GM18868 (cell line): ENCODE results near the gene EVI5L.
"Not testable (repeated sequence)": the region's sequence is repeated elsewhere in the genome, so short reads cannot be mapped to it uniquely, and the experiment has no call there.

ENCODE experiments used
- ATAC-seq: cut with Tn5 transposase; IDR thresholded peaks from one replicate; pipeline ENCODE4 v1.9.1; 2021; ENCODE audit warnings: mild to moderate bottlenecking, moderate library complexity; ENCODE audit not compliant: unreplicated experiment

Gene EVI5L

DNA sequence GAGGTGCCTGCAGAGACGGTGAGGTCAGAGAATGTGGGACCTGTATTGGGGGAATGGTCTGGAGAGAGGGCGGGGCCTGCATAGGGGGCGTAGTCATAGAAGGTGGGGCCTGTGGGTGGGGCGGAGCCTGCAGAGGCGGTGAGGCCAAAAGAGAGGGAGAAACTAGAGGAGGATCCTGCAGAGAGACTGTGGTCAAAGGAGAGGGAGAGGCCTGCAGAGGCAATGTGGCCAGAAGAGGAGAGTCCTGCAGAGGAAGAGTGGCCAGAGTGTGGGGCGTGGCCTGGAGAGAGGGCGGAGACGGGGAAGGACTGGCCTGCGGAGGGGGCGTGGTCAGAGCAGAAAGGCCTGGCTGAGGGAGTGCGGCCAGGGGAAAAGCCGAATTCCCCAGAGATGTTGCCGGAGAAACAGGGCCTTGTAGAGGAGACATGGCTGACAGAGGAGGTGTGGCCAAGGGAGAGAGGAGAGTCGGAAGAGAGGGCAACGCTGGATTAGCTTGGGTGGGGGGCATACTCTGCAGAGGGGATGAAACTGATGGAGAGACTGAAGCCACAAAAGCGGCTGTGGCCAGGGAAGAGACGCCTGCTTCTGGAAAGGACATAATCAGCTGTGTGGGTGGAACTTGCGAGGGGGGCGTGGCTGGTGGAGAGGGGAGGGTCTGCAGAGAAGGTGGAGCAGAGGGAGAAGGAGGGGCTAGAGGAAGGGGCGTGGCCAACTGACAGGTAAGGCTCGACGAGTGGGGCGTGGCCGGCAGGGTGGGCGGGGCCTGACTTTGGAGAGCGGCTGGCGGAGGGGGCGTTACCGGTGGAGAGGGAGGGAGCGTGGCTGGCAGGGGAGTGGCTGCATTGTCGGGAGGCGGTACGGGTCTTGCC lies 41.7 kb downstream of the EVI5L start:
- no peak for ATAC-seq

DNA sequence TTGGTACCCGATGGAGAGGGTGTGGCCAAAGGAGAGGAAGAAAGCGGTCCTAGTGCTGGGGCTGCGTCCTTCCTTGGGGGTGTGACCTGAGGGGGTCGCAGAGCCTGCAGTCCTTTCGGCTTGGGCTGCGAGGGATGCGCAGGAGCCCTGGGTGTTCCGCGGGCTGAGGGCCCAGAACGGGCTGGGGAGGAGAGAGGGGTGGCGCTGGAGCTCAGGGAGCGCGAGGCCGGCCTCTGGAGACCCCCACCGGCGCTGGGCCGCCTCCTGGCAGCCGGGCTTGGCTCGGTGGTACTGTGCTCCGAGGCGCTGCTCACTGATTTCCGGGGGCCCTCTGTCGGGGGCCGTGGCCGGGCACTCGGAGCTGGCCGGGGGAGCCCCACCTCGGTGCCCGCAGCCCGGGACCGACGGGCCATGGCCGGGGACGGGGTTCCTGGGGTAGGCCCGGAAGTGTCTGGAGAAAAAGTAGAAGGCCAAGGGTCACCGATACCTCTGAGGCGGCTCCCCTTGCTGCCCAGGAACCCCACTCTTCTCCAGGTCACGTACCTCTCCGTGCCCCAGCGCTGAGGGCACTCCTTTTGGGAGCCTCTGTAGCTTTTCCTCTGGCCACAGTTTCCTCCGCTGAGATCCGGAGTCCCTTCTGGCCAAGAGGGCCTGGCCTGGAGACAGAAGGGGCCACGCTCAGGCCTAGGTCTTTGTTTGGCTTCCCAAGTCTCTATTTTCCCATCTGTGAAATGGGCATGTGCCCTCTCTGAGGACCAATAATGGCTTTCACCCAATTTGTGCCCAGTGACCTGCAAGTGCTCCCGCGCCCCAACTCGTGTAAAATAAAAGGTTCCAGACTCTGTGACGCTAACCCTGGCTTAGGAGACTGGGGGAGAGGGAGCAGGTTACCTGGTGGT lies 42.5 kb downstream of the EVI5L start:
- ATAC-seq = no peak

DNA sequence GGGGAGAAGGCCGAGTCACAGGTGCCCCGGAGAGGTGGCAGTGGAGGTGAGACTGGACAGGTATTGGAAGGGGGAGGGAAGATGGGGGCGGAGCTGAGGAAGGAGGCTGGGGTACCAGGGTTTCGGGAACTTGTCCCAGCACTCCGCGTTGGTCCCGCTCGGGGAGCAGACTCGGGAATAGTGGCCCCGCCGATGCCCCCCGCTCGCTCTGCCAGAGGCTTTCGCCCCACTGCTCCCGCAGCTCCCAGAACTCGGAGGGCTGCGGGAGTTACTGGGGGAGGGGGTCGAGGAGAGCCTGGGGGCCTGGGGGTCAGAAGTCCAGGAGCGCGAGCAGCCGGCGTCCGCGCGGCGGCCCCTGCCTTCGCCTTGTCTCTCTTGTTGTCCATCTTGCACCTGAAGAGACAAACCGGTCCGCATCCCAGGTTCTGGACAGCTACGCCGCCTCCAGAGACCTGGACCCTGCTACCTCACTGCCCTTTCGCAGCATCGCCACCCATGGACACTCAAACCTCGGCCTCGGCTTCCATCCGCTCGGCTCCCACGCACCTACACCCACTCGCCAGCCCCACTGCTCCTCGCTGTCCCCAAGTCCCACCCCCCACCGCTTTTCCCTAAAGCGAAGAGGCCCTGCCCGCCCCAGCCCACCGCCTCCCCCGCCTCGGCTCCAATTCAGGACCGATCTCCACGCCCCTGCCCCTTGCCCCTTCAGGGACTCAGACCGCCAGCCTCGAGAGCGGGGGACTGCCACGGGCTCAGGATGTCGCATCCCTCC lies 43.5 kb downstream of the EVI5L start:
- no peak for ATAC-seq

DNA sequence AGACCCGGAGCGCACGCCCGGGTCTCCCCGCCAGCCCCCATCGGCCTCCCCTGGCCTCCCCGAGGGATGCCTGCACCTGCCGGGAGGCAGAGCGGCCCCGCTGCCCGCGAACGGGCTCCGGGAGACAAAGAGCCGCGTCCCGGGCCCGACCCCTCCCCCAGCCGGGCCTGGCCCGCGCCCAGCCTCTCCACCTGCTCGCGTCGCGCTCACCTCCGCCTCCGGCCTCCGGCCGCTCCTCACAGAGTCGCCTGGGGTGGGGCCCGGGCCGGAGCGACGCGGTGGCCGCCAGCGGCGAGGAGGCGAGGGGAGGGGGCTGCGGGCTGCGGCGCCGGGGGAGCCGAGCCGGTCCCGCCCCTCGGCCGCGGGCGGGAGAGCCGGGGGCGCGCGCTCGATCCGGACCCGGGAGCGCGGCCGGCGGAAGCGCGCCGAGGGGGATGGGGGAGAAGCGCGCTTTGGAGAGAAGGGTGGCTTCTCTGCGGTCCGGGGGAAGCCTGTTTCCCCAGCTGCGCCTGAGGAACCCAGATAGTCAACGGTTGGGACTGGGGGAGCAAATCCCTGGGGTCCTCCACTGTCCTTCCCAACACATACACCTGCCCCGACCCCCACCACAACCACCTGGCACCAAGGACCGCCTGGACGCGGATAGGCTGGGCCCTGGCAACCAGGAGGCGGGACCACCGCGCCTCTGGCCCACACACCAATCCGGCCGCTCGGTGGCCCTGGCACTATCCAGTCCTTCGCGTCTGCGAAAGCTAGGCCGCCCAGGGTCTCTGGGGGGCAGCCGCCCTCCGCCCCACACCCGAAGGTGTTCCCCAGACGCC lies 44.3 kb downstream of the EVI5L start, which contains the start of gene PRR36:
Gene PRR36, minus strand, starts transcription at position 315 of the 821 bp plus-strand sequence. CDS start 701 bp downstream, outside the sequence.
- ATAC-seq = no peak

DNA sequence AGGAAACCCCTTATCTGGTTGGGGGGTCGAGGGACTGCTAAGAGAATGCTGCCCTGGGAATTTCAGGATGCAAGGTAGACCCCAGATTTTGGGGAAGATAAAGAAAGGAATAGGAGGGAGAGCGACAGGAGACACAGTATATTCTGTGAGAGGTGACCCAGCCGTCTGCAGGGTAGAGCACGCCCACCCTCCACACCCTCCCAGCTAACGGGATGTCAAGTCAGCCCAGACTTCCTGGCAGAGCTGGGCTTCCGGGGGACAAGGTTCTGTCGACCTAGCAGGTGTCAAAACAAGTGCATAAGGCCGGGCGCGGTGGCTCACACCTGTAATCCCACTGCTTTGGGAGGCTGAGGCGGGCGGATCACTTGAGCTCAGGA lies 44.9 kb downstream of the EVI5L start:
- ATAC-seq = no peak

DNA sequence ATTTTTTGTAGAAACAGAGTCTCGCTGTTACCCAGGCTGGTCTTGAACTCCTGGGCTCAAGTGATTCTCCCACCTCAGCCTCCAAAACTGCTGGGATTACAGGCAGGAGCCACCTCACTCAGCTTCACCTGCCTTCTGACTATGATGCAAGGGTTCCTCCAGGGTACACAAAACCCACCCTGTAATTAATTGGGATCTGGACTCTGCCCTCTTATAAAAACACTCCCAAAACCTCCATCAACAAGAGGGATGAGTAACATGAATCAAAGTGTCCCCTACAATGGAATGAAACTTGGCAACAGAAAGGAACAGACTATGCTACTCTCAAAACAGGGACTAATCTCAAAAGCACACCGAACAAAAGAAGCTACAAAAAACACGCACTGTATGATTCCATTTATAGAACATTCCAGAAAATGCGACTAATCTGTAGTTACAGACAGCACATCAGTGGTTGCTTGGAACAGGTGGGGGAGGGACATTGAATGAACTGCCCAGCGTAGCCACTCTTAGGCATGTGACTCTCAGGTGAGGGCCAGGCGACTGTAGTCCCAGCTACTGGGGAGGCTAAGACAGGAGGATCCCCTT lies 47.3 kb downstream of the EVI5L start:
- ATAC-seq = no peak

DNA sequence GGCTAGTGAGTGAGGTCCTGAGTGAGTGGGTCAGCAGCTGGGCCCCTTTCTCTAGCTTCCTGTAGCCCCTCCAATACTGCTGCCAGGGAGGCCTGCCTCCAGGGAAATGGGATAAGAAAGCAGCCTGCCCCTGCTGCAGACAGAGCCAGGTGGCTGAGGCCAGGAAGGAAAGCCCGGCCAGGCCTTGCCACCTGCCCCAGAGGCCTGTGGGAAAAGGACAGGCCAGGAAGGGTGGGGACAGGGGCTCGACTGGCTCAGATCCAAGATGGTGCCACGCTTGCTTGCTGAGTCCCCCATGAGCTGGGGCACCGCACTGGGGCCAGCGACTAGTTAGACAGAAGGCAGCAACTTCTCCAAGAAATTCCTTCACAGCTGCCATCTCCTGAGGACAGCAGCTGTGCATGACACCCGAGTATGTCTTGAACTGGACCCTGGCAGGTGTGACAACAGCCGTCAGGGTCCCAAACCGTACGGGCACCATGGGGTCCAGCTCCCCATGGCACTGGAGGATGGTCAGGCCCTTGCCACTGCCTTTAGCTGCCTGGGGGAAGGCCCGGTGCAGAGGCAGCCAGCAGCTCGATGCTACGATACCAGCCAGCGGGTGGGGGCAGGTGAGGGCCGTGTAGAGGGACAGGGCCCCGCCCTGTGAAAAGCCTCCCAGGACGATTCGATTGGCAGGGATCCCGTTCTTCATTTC lies 49.2 kb downstream of the EVI5L start:
- ATAC-seq = no peak

DNA sequence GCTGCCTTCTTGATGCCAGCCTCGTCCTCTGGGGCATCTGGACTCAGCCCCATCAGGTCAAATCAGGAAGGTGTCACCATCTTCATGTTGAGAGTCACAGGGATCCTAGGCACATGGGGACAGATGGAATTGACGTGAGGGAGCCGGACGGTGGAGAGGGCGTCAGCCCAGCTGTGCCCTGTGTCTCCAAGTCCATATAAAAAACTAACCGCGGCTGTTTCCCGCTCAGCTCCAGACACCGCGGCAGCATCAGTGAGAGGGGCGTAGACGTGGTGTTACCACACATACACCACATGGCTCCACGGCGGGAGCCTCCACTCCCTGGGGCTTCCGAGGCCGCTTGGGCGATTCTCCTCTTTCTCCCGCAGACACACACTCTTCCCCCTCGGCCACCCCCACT lies 49.8 kb downstream of the EVI5L start:
- no peak for ATAC-seq

DNA sequence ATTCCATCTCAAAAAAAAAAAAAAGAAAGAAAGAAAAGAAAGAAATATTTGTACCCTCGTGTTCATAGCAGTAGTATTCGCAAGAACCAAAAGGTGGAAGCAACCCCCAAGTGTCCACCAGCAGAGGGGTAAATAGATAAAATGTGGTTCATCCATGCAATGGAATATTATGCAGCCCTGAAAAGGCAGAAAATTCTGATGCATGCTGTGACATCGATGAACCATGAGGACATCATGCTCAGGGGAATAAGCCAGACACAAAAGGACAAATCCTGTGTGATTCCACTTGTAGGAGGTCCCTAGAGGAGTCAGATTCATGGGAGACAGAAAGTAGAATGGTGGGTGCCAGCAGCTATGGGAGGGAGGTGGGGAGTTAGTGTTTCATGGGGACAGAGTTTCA lies 51.9 kb downstream of the EVI5L start:
- ATAC-seq = no peak

DNA sequence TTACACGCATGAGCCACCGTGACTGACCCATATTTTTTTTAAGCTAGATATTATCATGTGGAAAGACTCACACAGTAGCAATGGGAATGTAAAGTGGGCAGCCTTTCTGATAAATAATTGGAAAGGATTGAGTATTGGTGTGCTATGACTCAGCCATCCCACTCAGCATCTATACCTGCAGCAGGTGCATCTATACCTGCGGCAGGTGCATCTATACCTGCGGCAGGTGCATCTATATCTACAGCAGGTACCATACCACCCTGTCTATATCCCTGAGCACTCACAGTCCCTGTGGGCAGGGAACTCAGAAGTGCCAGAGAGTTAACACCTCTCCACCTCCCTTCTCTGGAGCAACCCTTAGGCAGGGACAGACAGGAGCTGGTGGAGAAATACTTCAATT lies 53.1 kb downstream of the EVI5L start:
- ATAC-seq = no peak

DNA sequence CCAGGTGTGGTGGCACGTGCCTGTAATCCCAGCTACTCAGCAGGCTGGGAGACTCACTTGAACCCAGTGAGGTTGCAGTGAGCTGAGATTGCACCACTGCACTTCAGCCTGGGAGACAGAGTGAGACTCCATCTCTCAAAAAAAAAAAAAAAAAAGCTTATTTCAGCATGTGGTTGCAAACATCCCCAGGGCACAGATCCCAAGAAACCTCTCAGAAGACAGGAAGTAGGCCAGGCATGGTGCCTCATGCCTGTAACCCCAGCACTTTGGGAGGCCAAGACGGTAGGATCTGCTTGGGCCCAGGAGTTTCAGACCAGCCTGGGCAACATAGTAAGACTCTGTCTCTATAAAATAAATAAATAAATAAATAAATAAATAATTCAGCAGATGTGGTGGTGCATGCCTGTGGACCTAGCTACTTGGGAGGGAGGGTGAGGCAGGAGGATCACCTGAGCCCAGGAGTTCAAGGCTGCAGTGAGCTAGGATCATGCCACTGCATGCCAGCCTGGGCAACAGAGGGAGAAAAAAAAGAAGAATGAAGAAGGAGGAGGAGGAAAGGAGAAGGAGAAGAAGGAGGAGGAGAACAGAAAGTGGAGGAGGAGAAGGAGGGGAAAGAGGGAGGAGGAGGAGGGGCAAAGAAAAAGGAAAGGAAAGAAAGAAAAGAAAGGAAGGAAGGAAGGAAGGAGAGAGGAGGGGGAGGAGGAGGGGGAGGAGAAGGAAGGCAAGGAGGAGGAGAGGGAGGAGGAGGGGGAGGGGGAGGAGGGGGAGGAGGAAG lies 54.0 kb downstream of the EVI5L start:
- ATAC-seq = no peak

DNA sequence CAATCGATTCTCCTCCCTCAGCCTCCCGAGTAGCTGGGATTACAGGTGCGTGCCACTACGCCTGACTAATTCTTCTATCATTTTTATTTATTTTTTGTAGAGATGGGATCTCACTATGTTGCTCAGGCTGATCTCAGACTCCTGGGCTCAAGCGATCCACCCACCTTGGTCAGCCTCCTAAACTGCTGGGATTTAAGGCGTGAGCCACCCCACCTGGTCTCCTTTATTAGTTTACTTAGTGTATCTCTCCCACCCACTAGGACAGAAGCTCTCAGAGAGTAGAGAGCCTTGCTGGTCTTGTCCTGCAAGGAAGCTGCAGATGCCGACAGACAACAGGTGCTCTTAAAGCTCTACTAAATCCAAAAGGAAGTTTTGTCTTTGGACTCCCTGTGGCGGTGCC lies 55.8 kb downstream of the EVI5L start:
- no peak for ATAC-seq

DNA sequence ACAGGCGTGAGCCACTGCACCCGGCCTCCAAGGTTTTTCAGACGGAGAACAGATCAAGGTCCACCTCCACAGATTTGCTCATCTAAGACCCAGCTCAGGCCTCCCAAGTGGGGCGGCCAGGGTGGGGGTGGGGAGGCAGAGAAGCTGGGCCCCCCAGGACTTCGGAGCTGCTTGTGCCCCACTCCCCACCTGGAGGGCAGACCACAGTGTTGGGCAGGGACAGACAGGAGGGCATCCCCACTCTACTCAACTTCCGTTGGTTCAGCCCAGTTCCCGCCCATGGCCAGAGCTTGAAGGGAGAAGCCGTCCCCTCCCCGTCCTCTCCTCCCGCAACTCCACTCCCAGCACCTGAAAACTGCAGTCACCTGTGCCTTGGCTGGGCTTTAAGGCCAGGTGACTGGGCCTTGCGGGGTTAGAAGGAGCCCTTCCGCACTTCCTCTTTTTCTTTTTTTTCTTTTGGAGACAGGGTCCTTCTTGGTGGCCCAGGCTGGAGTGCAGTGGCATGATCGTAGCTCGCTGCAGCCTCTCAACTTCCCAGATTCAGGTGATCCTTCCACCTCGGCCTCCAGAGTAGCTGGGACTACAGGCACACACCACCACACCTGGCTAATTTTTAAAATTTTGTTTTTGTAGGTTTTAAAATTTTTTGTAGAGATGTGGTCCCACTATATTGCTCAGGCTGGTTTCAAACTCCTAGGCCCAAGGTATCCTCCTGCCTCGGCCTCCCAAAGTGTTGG lies 57.6 kb downstream of the EVI5L start:
- no peak for ATAC-seq

DNA sequence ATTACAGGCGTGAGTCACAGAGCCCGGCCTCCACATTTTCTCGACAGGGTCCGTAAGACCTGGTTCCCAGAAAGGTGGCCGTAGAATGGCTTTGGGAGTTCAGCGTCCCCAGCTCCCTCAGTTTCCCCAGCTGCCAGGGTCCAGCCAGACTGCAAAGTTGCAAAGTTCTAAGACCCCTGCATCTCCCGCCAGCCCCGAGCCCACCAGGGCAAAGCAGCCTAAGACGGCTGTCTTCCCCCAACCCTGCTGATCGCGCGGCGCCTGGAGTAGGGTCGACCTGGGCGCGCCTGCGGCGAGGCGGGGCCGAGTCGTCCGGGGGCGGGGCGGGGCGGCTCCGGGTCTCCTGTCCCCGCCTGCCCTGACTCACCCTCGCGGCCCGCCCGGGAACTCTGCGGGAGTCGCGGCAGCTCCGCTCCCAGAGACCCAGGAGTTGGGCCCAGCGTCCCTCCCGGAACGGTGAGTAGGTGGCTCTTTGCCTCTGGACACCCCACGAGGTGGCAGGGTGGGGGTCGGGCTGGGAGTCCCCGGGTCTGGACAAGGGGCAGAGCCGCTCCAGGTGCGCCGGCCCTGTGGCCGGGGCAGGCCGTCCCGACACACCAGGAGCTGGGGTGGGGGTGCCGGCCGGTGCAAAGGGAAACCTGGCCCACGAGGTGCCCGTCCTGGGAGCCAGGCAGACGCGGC lies 58.3 kb downstream of the EVI5L start, which contains the start of gene LRRC8E:
Gene LRRC8E, plus strand, starts transcription at position 366 of the 681 bp plus-strand sequence. CDS start 7,094 bp downstream, outside the sequence.
- no peak for ATAC-seq

DNA sequence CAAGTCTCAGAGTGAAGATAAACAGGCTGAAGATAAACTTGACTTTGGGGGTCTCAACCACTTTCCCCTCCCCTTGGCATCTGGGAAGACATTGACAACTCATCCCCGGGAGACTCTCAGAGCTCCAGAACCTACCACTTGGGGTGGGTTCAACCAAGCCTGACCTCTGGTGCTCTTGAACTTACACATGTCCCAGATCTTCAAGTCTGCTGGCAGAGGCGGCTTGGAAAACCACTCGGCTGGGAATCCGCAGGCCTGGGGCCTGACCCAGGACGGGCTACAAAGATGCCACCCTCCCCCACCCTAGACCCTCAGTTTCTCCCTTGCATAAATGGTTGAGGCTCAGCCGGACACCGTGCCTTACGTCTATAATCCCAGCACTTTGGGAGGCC lies 58.8 kb downstream of the EVI5L start:
- ATAC-seq = no peak

DNA sequence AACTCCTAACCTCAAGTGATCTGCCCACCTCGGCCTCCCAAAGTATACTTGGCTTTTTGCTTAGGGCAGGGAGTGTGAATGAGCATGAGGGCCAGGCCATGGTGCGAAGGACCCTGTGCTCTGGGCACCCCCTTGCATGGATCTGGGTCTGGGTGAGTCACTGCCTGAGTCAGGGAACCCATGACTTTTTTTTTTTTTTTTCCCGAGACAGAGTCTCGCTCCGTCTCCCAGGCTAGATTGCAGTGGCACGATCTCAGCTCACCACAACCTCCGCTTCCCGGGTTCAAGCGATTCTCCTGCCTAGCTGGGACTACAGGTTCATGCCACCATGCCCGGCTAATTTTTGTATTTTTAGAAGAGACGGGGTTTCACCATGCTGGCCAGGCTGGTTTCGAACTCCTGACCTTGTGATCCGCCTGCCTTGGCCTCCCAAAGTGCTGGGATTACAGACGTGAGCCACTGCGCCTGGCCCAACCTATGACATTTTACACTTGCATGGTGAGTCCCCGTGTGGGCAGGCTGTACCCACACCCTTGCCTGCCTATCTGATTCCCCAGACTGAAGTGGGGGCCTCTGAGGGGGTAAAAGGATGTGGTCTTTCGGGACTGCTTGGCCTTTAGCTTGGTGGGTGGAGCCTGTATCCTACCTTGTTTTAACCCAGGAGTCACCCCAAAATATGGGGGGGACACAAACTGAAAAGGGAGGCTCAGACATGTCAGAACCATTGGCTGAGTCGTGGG lies 63.5 kb downstream of the EVI5L start:
- ATAC-seq = not testable (repeated sequence)
